Body of pancreas (tissue), 4 donors: ENCODE measurements around the gene ZNF792. TPM values are rescaled to one million over a fixed set of nuclear protein-coding genes. Genes with fewer than 3 reads are reported as not detected.
"Not testable (repeated sequence)": the region's sequence is repeated elsewhere in the genome, so short reads cannot be mapped to it uniquely, and the experiment has no call there.

Experiments used
- ATAC-seq: fragments of 150-250 bp; one replicate; pipeline ENCODE4 v1.9.1; 2016
- DNase-seq, 4 donors: peaks; one replicate each; pipeline ENCODE4 v3.0.0-alpha.2; 2019
- H3K27ac ChIP-seq, 4 donors: fragments of 200-600 bp; sonication (generic); 1 replicate in 3 of 4; 2 replicates in 1 of 4; pipeline versions ENCODE4 v1.5.1 to v1.6.1; 2016 to 2019; ENCODE audit warnings: mild to moderate bottlenecking in 1 of 4, mixed read lengths in 1 of 4, moderate library complexity in 1 of 4
- H3K27me3 ChIP-seq, 2 donors: fragments of 200-600 bp; sonication (generic); one replicate each; pipeline ENCODE4 v1.6.0; 2016; ENCODE audit warnings: mild to moderate bottlenecking in 1 of 2
- H3K36me3 ChIP-seq, 2 donors: fragments of 200-600 bp; sonication (generic); replicated peaks in 1 of 2; 2 replicates each; pipeline ENCODE4 v1.5.1; 2016; ENCODE audit warnings: low read depth in 2 of 2; ENCODE audit not compliant: insufficient read depth in 1 of 2
- H3K4me1 ChIP-seq: fragments of 200-600 bp; sonication (generic); one replicate; pipeline ENCODE4 v1.6.0; 2016
- H3K4me3 ChIP-seq, 2 donors: fragments of 200-600 bp; sonication (generic); 1 replicate in 1 of 2; 2 replicates in 1 of 2; pipeline ENCODE4 v1.5.1; 2016 to 2019
- H3K9me3 ChIP-seq, 3 donors: fragments of 200-600 bp; sonication (generic); 1 replicate in 2 of 3; 2 replicates in 1 of 3; pipeline ENCODE4 v1.5.1; 2016
- CTCF ChIP-seq, 7 experiments: fragments of 450-650 bp in 4 of 7; fragments of 200-600 bp in 3 of 7; sonication (generic) in 3 of 7; IDR thresholded peaks; one replicate each; pipeline ENCODE4 v1.5.1; 2016 to 2019; ENCODE audit warnings: antibody characterized with exemption in 7 of 7
- POLR2A ChIP-seq, 3 donors: fragments of 450-650 bp; IDR thresholded peaks; one replicate each; pipeline ENCODE4 v1.6.1; 2016; ENCODE audit warnings: antibody characterized with exemption in 3 of 3, mild to moderate bottlenecking in 2 of 3
- WGBS, 2 donors: methylation state at CpG; one replicate each; pipeline ENCODE4 v1.1.5; 2017; 5-methylcytosine and 5-hydroxymethylcytosine counted together
- intact Hi-C: fragments of 100-400 bp; cut with DNase I; formaldehyde crosslinking; loops from one replicate; pipeline ENCODE4 v1.15.1; 2023
- total RNA-seq, 2 donors: library from RNA; depleted of rRNA; stranded (reverse); fragments of >200 nt; gene quantifications; one replicate each; pipeline ENCODE4 v1.1.0, GENCODE V29; 2016

ZNF792 gene
- total RNA-seq, 2 donors from 2014 or later = 4.0 to 7.0 TPM

- peaks cover 52% of the 10 kb centered on the region for H3K4me1 ChIP-seq
- H3K27me3 ChIP-seq = no peaks in the 10 kb centered on the region
- DNase-seq (no peak), ATAC-seq (no peak)
- H3K4me3 ChIP-seq = no peak overlapping the region
- no peak for TF ChIP-seq CTCF (IDR thresholded peaks at IDR 0.05)
- no peak for TF ChIP-seq POLR2A (IDR thresholded peaks at IDR 0.05)
- 91 to 92% methylated on average over 24 to 36 of the region's 36 CpGs for WGBS, 2 donors
- peaks cover 8 to 14% of the 10 kb centered on the region in 2 donors for H3K36me3 ChIP-seq
- intact Hi-C loops = no loop called here
- H3K27ac ChIP-seq = peak overlapping the region in 1 of 4 donors; percentile 28
- H3K9me3 ChIP-seq = no peaks in the 10 kb centered on the region
Observed at GRCh38 chr19:35009424-35010415, 45.7 kb upstream of the ZNF792 start.

DNA sequence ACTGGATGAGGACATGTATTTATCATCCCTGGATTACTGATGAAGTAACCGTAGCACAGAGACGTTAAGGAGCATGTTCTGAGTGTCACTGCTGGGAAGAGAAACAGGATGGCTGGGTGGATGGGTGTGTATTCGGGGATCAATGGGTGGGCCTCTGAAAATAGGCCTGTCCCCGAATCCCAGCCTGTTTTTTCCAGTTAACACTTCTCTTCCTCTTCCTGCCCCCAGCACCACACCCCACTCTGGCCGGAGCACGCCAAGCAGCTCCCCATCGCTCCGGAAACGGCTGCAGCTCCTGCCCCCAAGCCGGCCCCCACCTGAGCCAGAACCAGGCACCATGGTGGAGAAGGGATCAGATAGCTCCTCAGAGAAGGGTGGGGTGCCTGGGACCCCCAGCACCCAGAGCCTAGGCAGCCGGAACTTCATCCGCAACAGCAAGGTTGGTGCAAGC is 44.9 kb upstream of the ZNF792 start:
- ATAC-seq = no peak
- peak overlapping the region in 2 of 4 donors; percentile 1 to 28 for H3K27ac ChIP-seq
- H3K36me3 ChIP-seq = peaks cover 8 to 11% of the 10 kb centered on the region in 2 donors
- H3K27me3 ChIP-seq = no peaks in the 10 kb centered on the region
- no peak for TF ChIP-seq CTCF (IDR thresholded peaks at IDR 0.05)
- TF ChIP-seq POLR2A (IDR thresholded peaks at IDR 0.05) = no peak
- no peak overlapping the region for H3K4me3 ChIP-seq
- H3K9me3 ChIP-seq = no peaks in the 10 kb centered on the region
- DNase-seq = no peak
- WGBS, 2 donors = 89 to 92% methylated on average over 10 to 12 of the region's 12 CpGs
- peaks cover 60% of the 10 kb centered on the region for H3K4me1 ChIP-seq
- intact Hi-C loops = no loop called here

DNA sequence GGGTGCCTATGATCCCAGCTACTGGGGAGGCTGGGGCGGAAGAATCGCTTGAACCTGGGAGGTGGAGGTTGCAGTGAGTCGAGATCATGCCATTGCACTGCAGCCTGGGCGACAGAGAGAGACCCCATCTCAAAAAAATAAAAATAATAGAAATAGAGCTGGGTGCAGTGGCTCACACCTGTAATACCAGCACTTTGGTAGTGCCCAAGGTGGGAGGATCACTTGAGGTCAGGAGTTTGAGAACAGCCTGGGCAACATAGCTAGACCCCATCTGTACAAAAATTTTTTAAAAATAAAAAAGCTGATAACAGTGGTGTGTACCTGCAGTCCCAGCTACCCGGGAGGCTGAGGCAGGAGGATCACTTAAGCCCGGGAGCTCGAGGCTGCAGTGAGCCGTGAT is 43.4 kb upstream of the ZNF792 start:
- Histone ChIP-seq H3K4me1 (peaks cover 62% of the 10 kb centered on the region), H3K36me3 (peaks cover 8 to 11% of the 10 kb centered on the region in 2 donors), H3K27ac (peak overlapping the region in 1 of 4 donors; percentile 45)
- ATAC-seq, intact Hi-C loops, H3K9me3 ChIP-seq, H3K4me3 ChIP-seq, DNase-seq, H3K27me3 ChIP-seq: not testable (repeated sequence)
- 96 to 97% methylated on average over 8 of the region's 8 CpGs for WGBS, 2 donors

- TF ChIP-seq POLR2A (IDR thresholded peaks at IDR 0.05) = no peak
- TF ChIP-seq CTCF (IDR thresholded peaks at IDR 0.05) = no peak
- WGBS, 2 donors = 95 to 100% methylated on average over 5 of the region's 5 CpGs
Observed at GRCh38 chr19:35006999-35007365, 43.0 kb upstream of the ZNF792 start.

GRCh38 chr19:35006342-35006998 is 42.4 kb upstream of the ZNF792 start:
- intact Hi-C loops = no loop called here
- Histone ChIP-seq H3K27me3 (no peaks in the 10 kb centered on the region), H3K27ac (peak overlapping the region; percentile 45 to 82 (median 70)), H3K9me3 (no peaks in the 10 kb centered on the region), H3K36me3 (peaks cover 8 to 11% of the 10 kb centered on the region in 2 donors), H3K4me3 (no peak overlapping the region), H3K4me1 (peaks cover 69% of the 10 kb centered on the region)
- WGBS, 2 donors = 27 to 36% methylated on average over 15 of the region's 15 CpGs
- DNase-seq (peak; percentile 84 to 92 (median 88)), ATAC-seq (peak; percentile 94)
- TF ChIP-seq CTCF (IDR thresholded peaks at IDR 0.05) (peak in 2 of 7 experiments; percentile 7 to 15), POLR2A (IDR thresholded peaks at IDR 0.05) (peak in 2 of 3 donors; percentile 15 to 30)

More at GRCh38 chr19:35006999-35007365, 43.0 kb upstream of the ZNF792 start:
- ATAC-seq (no peak), DNase-seq (no peak)
- Histone ChIP-seq H3K36me3 (peaks cover 8 to 11% of the 10 kb centered on the region in 2 donors), H3K27me3 (no peaks in the 10 kb centered on the region), H3K27ac (peak overlapping the region; percentile 40 to 82 (median 62)), H3K4me1 (peaks cover 64% of the 10 kb centered on the region), H3K4me3 (no peak overlapping the region), H3K9me3 (no peaks in the 10 kb centered on the region)
- intact Hi-C loops = no loop called here

GRCh38 chr19:35006007-35006341 is 41.9 kb upstream of the ZNF792 start:
- H3K9me3 ChIP-seq, intact Hi-C loops, ATAC-seq, DNase-seq, H3K27me3 ChIP-seq, H3K4me3 ChIP-seq: not testable (repeated sequence)
- WGBS, 2 donors = 36 to 62% methylated on average over 5 to 6 of the region's 6 CpGs
- Histone ChIP-seq H3K4me1 (peaks cover 70% of the 10 kb centered on the region), H3K36me3 (peaks cover 8 to 11% of the 10 kb centered on the region in 2 donors), H3K27ac (peak overlapping the region; percentile 46 to 82 (median 70))
